Measurements from ENCODE around the gene TEAD3.

GRCh38 chr6:35463292-35463691, 33.6 kb downstream of the TEAD3 start:
- TF ChIP-seq CEBPB (IDR thresholded peaks at IDR 0.05; ENCODE audit: low read depth, low read length), result no peak
- no peak for TF ChIP-seq CTCF (conservative IDR thresholded peaks at IDR 0.05; ENCODE audit: low read depth, low read length)
- no peak for TF ChIP-seq SMC3 (IDR thresholded peaks at IDR 0.05; ENCODE audit: low read depth, low read length)
- no peak for TF ChIP-seq POLR2A (IDR thresholded peaks at IDR 0.05; ENCODE audit: low read depth, low read length)
- TF ChIP-seq RAD21 (IDR thresholded peaks at IDR 0.05; ENCODE audit: low read length), result no peak
- no peak for TF ChIP-seq RFX5 (IDR thresholded peaks at IDR 0.05; ENCODE audit: low read depth, low read length)
- no peak for TF ChIP-seq MXI1 (IDR thresholded peaks at IDR 0.05; ENCODE audit: borderline replicate concordance, low read depth, low read length)
- TF ChIP-seq MAZ (IDR thresholded peaks at IDR 0.05; ENCODE audit: borderline replicate concordance, low read depth, low read length), result no peak
